CD4-positive, alpha-beta T cell treated with Interleukin-15 for 4 hours (primary cell): ENCODE measurements around the gene SMURF1.

ENCODE experiments used
- DNase-seq: peaks from one replicate; pipeline ENCODE4 v3.0.0-alpha.2; 2020; ENCODE audit warnings: low spot score

The SMURF1 gene

GRCh38 chr7:99005776-99006175 lies 138.1 kb downstream of the SMURF1 start:
- DNase-seq: no peak

- no peak for DNase-seq
Measured at GRCh38 chr7:99004781-99005500, 139.0 kb downstream of the SMURF1 start.

- no peak for DNase-seq
Measured at GRCh38 chr7:99004216-99004615, 139.7 kb downstream of the SMURF1 start.

GRCh38 chr7:99003419-99003818 lies 140.5 kb downstream of the SMURF1 start:
- no peak for DNase-seq

- DNase-seq: no peak
Measured at GRCh38 chr7:99002827-99003212, 141.1 kb downstream of the SMURF1 start.

GRCh38 chr7:99002148-99002826 lies 141.6 kb downstream of the SMURF1 start:
- no peak for DNase-seq

GRCh38 chr7:99001482-99002147 lies 142.3 kb downstream of the SMURF1 start:
- no peak for DNase-seq

GRCh38 chr7:99000904-99001465 lies 142.9 kb downstream of the SMURF1 start:
- DNase-seq: no peak

- DNase-seq: no peak
Measured at GRCh38 chr7:99000196-99000903, 143.6 kb downstream of the SMURF1 start.

- no peak for DNase-seq
Measured at GRCh38 chr7:98998821-98999725, 144.8 kb downstream of the SMURF1 start.

- no peak for DNase-seq
Measured at GRCh38 chr7:98997846-98998245, 146.1 kb downstream of the SMURF1 start.

- DNase-seq: no peak
Measured at GRCh38 chr7:98996150-98996552, 147.8 kb downstream of the SMURF1 start.

- no peak for DNase-seq
Measured at GRCh38 chr7:98995523-98996149, 148.3 kb downstream of the SMURF1 start.

GRCh38 chr7:98995111-98995510 lies 148.8 kb downstream of the SMURF1 start:
- DNase-seq: no peak

- no peak for DNase-seq
Measured at GRCh38 chr7:98994046-98994944, 149.6 kb downstream of the SMURF1 start.

- no peak for DNase-seq
Measured at GRCh38 chr7:98993024-98993897, 150.6 kb downstream of the SMURF1 start.

GRCh38 chr7:98992076-98992475 lies 151.8 kb downstream of the SMURF1 start:
- no peak for DNase-seq

GRCh38 chr7:98991141-98991540 lies 152.8 kb downstream of the SMURF1 start:
- DNase-seq: no peak

GRCh38 chr7:98990356-98990755 lies 153.6 kb downstream of the SMURF1 start:
- no peak for DNase-seq
